Measurements from ENCODE around the gene PGM2L1. TPM values are rescaled to one million over a fixed set of nuclear protein-coding genes. Genes with fewer than 3 reads are reported as not detected.

PGM2L1 gene
- total and polyA plus RNA-seq, 2 donors (not counting 1 experiment from before 2014, with no cell fraction given) = 1.6 to 8.4 TPM

GRCh38 chr11:74354036-74354435 lies 44.2 kb downstream of the PGM2L1 start:
- no peak for TF ChIP-seq EZH2 (IDR thresholded peaks at IDR 0.05; ENCODE audit: borderline replicate concordance, insufficient read depth, low read depth, low read length, poor library complexity, severe bottlenecking)
- no peak for TF ChIP-seq CTCF (IDR thresholded peaks at IDR 0.05)
- no peak overlapping the region for H2AFZ ChIP-seq (ENCODE audit: insufficient read depth, low read depth, low read length, poor library complexity, severe bottlenecking)
- H3K36me3 ChIP-seq (replicated peaks in 1 of 2; ENCODE audit: control extremely low read depth in 1 of 2, control insufficient read depth in 1 of 2, extremely low read depth in 1 of 2, insufficient read depth in 2 of 2, low read length in 1 of 2) = peaks cover 2% of the 10 kb centered on the region in 2 experiments
- POLR2A ChIA-PET = no interaction called here
- H3K27me3 Mint-ChIP-seq = no peaks in the 10 kb centered on the region
- H3K9ac ChIP-seq (ENCODE audit: low read length) = no peak overlapping the region
- H3K4me3 ChIP-seq (ENCODE audit: control extremely low read depth in 1 of 5, extremely low read depth in 1 of 5, insufficient read depth in 1 of 5, low read depth in 2 of 5, low read length in 4 of 5) = no peak overlapping the region
- H3K79me2 ChIP-seq (ENCODE audit: control insufficient read depth, insufficient read depth, low read length) = no peaks in the 10 kb centered on the region
- CTCF ChIA-PET = no interaction called here
- H3K9me3 Mint-ChIP-seq (ENCODE audit: insufficient read depth) = no peaks in the 10 kb centered on the region
- no peak overlapping the region for H3K4me3 Mint-ChIP-seq
- intact Hi-C loops (cut with micrococcal nuclease) = no loop called here
- no peaks in the 10 kb centered on the region for H3K4me1 ChIP-seq (ENCODE audit: control insufficient read depth in 2 of 2, insufficient read depth in 2 of 2, low read length in 2 of 2)
- no peak overlapping the region for H3K4me2 ChIP-seq (replicated peaks; ENCODE audit: low read depth, low read length, poor library complexity, severe bottlenecking)
- WGBS (ENCODE audit: insufficient coverage) = 100% methylated on average over 1 of the region's 3 CpGs
- DNase-seq = no peak
- no peak overlapping the region for H3K27ac Mint-ChIP-seq
- H3K27me3 ChIP-seq (replicated peaks in 1 of 4; ENCODE audit: control extremely low read depth in 1 of 4, control insufficient read depth in 3 of 4, insufficient read depth in 4 of 4, low read length in 3 of 4) = no peaks in the 10 kb centered on the region
- peaks cover 0 to 1% (median 0%) of the 10 kb centered on the region in 3 donors for H3K9me3 ChIP-seq (ENCODE audit: control extremely low read depth in 1 of 3, control insufficient read depth in 2 of 3, insufficient read depth in 1 of 3, low read length in 2 of 3)
- ATAC-seq (ENCODE audit: low read depth) = no peak
- no peaks in the 10 kb centered on the region for H4K20me1 ChIP-seq (ENCODE audit: control insufficient read depth, insufficient read depth, low read length, poor library complexity, severe bottlenecking)
- H3K4me1 Mint-ChIP-seq = no peaks in the 10 kb centered on the region
- H3K27ac ChIP-seq (ENCODE audit: low read length in 2 of 2) = no peak overlapping the region

- H3K4me3 Mint-ChIP-seq = no peak overlapping the region
- Histone ChIP-seq H4K20me1 (ENCODE audit: control insufficient read depth, insufficient read depth, low read length, poor library complexity, severe bottlenecking) (no peaks in the 10 kb centered on the region), H3K36me3 (replicated peaks in 1 of 2; ENCODE audit: control extremely low read depth in 1 of 2, control insufficient read depth in 1 of 2, extremely low read depth in 1 of 2, insufficient read depth in 2 of 2, low read length in 1 of 2) (peaks cover 0 to 12% of the 10 kb centered on the region in 2 experiments), H3K27me3 (replicated peaks in 1 of 4; ENCODE audit: control extremely low read depth in 1 of 4, control insufficient read depth in 3 of 4, insufficient read depth in 4 of 4, low read length in 3 of 4) (no peaks in the 10 kb centered on the region), H3K4me3 (ENCODE audit: control extremely low read depth in 1 of 5, extremely low read depth in 1 of 5, insufficient read depth in 1 of 5, low read depth in 2 of 5, low read length in 4 of 5) (no peak overlapping the region), H3K27ac (ENCODE audit: low read length in 2 of 2) (no peak overlapping the region), H3K9ac (ENCODE audit: low read length) (no peak overlapping the region), H3K4me2 (replicated peaks; ENCODE audit: low read depth, low read length, poor library complexity, severe bottlenecking) (no peak overlapping the region), H2AFZ (ENCODE audit: insufficient read depth, low read depth, low read length, poor library complexity, severe bottlenecking) (no peak overlapping the region), H3K4me1 (ENCODE audit: control insufficient read depth in 2 of 2, insufficient read depth in 2 of 2, low read length in 2 of 2) (no peaks in the 10 kb centered on the region), H3K79me2 (ENCODE audit: control insufficient read depth, insufficient read depth, low read length) (no peaks in the 10 kb centered on the region), H3K9me3 (ENCODE audit: control extremely low read depth in 1 of 3, control insufficient read depth in 2 of 3, insufficient read depth in 1 of 3, low read length in 2 of 3) (no peaks in the 10 kb centered on the region)
- WGBS (ENCODE audit: insufficient coverage) = 94% methylated on average over 2 of the region's 2 CpGs
- H3K4me1 Mint-ChIP-seq = no peaks in the 10 kb centered on the region
- H3K9me3 Mint-ChIP-seq (ENCODE audit: insufficient read depth) = no peaks in the 10 kb centered on the region
- ChIA-PET POLR2A (no interaction called here), CTCF (no interaction called here)
- no peak overlapping the region for H3K27ac Mint-ChIP-seq
- intact Hi-C loops (cut with micrococcal nuclease) = no loop called here
- DNase-seq = no peak
- H3K27me3 Mint-ChIP-seq = no peaks in the 10 kb centered on the region
- no peak for ATAC-seq (ENCODE audit: low read depth)
- TF ChIP-seq CTCF (IDR thresholded peaks at IDR 0.05) = no peak
- no peak for TF ChIP-seq EZH2 (IDR thresholded peaks at IDR 0.05; ENCODE audit: borderline replicate concordance, insufficient read depth, low read depth, low read length, poor library complexity, severe bottlenecking)
Observed at GRCh38 chr11:74347381-74347780, 50.9 kb downstream of the PGM2L1 start.

Measured in B cell (primary cell).